GM18861 (cell line): ENCODE measurements around the gene SLC30A2.

Experiments
- ATAC-seq: cut with Tn5 transposase; IDR thresholded peaks from one replicate; pipeline ENCODE4 v1.9.1; 2021; ENCODE audit not compliant: unreplicated experiment

The SLC30A2 gene

DNA sequence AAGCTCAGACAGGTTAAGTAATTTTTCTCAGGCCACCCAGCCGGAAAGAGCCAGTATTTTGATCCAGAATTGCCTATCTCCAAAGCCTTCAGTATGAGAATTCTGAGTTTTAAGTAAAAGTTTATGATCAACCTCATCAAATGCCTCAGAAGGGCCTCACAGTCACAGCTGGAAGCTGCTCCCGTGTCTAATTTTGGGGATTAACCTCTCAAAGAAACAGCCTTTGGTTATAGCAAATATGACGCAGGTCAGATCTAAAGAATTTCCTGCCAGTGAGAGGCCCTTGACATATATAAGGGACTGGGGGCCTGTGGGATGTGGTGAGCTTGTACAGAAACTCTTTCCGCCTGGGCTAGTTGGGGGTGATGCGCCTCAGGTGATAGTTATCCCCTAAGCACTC, 22.1 kb downstream of the SLC30A2 start:
- no peak for ATAC-seq

DNA sequence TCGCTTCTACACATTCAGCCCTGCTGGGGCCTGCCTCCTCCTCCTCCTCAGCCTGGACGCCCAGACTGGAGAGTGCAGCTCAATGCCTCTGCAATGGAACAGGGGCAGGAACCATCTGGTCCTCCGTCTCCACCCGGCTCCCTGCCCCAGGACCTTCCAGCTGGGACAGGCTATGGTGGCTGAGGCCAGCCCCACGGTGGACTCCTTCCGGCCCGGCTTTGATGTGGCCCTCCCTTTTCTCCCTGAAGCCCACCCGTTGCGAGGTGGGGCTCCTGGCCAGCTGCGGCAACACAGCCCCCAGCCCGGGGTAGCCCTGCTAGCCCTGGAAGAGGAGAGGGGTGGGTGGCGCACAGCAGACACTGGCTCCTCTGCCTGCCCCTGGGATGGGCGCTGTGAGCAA, 22.9 kb downstream of the SLC30A2 start:
- no peak for ATAC-seq

DNA sequence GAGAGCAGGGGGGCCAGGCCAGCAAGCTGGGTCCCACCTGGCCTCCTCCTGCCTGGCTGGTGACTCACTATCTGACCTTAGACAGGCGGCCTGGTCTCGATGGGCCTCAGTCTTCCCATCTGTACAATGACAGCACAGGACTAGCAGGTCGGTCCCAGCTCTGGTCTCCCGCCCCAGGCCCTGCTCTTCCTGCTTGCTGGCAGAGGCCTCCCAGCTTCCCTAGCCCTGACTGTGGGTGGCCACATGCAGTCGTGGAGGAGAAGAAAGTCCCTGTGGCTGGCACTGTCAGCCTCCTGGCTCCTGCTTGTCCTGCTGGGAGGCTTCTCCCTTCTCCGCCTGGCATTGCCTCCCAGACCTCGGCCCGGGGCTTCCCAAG, 23.5 kb downstream of the SLC30A2 start:
- ATAC-seq = no peak

DNA sequence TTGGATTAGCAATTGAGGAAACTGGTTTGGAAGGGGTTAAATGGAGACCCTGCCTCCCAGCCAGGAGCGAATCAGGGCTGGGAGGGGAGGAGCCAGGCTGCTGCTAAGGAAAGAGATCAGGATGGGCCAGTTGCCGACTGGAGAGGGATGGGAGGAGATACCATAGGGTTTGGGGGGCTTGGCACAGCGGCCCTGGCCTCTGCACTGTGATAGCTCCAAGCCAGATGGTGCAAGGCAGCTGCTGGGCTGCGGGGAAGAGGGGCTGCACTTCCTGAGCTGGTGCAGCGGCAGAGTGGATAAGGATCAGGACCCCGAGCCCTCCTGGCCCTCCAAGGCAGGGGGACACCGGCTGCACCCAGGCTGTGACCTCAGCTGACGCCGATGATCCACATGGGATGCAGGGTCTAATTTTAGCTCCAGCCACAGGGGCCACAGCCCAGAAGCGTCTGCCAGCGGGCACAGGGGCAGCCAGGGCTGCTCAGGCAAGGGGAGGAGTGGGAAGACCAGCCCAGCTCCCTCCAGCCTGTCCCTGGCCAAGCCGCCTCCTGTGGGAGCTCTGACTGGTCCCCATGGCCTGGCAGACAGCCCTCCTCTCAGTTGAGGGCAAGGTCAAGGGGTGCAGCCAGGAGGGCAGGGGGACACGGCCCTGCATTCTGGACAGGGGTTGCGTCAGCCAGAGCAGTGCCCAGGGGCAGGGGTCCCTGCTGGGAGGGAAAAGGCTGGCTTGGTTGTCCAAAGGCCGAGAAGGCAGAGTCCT, 24.1 kb downstream of the SLC30A2 start, which contains the start of gene EXTL1:
Gene EXTL1 (plus strand): TSS at position 129 of the 757 bp plus-strand sequence. CDS start 872 bp downstream, outside the sequence.
- no peak for ATAC-seq

DNA sequence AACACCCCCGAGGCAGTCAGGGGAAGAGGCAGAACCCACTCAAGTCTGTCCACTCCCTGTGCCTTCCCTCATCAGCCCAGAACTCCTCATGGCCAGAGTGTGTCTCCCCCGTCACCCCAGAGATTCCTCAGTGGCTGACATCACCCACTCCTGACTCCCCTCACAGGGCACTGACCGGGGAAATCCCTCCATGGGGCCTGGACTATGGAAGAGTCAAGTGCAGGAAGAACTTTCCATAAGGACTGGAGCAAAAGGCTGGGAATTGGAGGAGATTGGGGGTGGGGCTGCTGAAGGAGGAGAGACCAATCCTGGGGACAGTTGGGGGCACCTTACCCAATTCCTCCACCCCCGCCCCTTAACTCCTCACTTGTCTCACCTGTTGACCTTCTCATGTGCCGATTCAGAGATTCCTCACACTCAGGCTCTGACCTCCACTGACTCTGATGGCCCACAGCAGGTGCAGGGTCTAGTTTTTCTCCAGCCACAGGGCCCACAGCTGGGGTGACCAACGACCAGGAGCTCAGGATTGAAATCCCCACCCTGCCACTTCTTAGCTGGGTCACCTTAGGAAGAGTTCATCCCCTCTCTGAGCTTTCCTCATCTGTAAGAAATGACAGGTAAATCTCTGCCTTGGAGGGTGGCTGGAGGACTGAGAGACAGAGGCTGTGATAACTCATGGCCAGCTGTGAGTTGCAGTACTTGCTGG, 24.8 kb downstream of the SLC30A2 start:
- ATAC-seq = no peak

DNA sequence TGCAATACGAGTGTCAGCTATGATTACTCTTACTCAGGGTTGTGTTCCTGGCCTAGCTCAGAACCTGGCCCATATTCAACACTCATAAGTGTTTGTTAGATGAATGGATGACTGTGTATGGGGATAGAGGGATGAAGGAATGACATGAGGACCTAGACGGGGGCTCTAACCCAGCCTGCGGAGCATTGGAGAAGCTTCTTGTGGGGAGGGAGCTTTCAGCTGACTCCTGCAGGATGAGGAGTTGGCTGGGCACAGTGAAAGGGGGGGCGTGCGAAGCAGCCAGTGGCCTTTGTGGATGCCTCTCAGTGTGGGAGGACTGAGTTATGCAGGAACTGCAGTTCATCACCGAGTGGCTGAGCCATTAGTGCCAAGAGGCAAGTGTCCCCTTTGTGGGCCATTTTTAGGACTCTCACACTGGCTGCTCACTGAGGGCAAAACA, 25.6 kb downstream of the SLC30A2 start:
- no peak for ATAC-seq

DNA sequence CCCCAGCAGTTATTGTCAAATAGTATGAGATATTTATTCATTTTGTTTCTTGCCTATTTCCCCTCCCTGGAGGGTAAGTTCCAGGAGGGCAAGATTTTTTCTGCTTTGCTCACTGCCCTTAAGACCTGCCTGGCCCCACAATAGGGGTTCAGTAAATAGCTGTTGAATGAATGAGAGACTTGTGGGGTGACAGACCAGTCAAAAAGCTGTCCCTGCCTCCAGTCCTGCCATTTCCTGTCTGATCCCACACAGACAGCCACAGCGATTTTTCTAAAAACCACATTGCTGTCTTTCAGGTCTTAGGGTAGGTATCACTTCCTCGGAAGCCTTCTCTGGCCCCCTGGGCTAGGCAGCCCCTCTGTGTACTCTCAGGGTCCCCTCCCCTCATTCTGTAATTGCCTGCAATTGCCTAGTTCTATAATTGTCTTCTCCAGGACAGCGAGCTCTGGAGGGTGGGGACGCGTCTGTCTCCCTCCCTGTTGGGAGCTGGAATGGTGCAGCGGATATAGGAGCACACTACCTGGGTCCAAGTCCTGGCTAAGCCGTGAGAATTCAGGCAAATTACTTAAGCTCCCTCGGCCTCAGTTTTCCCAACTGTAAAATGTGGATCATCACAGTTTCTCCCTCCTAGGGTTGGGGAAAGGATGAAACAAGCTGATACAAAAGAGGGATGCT, 26.1 kb downstream of the SLC30A2 start:
- no peak for ATAC-seq

DNA sequence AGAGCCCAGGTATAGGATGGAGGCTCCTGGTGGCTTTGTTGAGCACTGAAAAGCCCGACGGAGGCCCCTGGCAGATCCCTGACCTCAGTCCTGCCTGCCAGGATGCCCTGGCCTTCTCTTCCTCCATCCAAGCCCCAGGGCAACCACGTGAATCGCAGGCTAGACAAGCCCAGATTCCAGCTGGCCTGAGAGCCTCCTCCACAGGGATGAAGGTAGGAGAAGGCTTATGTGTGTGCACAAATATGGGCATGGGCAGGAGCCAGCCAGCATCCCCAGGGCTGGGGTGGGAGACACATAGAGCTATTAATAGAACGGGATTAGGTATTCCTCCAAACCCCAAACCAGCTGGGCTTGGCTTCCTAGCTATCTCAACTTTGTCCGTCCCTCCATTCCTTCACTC, 28.3 kb downstream of the SLC30A2 start:
- ATAC-seq = no peak

DNA sequence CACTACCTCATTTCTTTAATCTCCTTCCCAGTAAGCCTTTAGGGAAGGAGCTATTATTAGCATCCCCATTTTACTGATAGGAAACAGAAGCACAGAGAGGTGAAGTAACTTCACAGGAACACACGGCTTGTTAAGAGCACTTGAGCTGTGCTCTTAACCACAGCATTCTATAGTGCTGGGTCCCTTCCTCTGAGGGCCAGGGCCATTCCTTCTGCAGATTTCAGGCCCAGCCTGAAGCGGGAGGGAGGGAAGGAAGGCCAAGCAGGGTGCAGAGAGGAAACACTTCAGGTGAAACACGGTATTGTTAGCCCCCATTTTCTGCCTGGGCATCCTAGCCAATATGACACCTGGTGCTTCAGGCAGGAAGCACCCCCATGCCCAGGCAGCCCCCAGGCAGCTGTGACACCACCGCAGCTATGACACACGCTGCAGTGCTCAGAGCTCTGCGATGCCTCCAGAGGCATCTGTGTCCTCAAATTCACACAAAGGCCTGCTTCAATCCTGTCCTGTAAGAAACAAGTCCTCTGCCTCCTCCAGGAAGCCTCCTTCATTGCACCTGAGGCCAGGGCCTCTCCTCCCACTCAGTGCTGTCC, 28.9 kb downstream of the SLC30A2 start:
- no peak for ATAC-seq

DNA sequence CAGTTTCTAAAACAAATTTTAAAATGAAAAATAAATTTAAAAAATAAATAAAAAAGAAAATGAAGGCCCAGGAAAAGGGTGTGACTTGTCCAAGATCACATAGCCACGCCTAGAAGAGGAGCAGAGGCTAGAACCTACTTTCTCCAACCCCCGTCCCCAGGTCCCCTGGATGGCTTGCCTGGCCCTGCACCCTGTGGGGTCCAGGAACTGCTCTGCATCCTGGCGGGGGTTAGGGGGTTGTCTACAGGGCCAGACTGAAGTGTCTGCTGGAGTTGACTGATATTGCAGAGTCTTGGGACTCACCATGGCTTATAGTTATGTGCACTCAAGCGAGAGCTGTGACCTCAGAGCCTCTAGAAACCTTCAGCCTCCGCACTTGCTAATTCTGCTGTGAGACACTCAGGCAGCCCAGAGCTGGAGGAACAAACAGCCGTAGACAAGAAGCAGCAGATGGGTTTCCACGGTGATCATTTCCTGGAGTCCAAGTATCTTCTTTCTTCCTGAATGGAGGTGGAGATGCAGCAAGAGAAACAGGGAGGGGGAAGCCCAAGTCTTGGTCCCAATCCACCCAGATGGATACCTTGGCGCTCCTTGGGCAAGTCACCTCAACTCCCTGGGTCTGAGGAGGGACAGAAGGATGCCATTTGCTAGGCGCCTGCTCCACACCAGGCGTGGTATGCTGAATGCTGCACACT, 29.5 kb downstream of the SLC30A2 start:
- no peak for ATAC-seq

DNA sequence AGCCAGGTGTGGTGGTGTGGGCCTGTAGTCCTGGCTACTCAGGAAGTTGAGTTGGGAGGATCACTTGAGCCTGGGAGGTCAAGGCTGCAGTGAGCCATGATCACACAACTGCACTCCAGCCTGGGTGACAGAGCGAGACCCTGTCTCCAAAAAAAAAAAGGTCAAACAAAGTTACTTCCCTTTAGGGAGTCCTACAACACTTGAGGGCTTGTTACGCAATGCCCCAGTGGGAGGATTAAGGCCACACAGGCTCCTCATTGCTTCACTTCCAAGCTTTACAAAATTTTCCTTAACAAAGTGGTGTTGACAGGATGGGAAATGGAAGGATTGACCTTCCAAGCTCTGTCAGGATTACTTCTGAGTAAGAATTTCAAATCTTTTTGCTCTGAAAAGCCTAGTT, 30.6 kb downstream of the SLC30A2 start:
- ATAC-seq = no peak

DNA sequence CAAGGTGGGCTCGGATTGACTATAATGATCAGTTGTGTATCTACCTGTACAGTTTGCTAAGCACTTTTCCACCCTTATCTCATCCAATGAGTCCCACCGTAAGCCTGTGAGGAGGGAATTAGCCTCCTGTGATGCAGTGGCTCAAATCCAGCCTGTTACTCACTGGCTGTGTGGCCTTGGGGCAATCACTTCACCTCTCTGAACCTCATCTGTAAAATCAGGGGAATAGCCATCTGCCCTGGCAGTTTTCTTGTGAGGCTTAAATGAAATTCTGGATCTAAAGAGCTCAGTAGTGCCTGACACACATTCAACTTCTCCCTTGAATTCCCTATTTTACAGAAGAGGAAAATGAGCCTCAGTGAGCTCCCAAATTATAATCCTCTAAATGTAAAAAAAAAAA, 31.7 kb downstream of the SLC30A2 start:
- no peak for ATAC-seq

DNA sequence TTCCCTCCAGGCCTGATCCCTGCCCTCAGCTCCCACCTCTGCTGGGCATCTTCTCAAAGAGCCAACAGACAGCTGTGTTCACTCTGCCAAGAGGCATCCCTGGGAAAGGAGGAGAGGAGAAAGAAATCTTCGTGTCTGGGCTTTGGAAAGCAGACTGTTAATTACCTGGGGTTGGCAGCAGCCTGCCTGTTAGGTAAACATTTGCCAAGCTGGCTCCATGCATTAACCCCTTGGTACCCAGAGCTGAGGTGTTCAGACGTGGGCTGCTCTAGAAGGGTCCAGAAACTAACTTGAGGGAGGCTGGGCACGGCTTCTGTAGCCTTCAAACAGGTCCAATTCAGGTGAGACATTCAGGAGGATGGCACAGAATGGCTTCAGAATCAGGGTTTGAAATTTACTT, 33.1 kb downstream of the SLC30A2 start:
- no peak for ATAC-seq

DNA sequence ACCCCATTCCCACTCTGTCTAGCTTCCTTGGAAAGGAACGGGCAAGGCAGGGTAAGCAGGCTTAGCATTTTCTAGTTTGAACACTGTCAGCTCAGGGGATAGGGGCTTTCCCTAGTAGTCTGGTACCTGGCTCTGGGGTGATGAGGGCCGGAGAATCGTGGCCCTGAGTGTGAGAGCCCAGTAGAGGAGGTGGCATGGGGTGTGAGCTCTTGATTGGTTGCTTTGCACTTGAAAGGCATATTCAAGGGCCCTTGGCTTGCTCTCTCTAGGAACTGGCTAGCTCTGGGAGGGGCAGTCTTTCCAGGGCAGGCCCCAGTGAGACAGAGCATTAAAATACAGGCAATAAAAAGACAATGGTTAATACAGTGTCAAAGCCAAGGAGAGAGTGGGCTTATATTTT, 35.1 kb downstream of the SLC30A2 start:
- ATAC-seq = no peak

DNA sequence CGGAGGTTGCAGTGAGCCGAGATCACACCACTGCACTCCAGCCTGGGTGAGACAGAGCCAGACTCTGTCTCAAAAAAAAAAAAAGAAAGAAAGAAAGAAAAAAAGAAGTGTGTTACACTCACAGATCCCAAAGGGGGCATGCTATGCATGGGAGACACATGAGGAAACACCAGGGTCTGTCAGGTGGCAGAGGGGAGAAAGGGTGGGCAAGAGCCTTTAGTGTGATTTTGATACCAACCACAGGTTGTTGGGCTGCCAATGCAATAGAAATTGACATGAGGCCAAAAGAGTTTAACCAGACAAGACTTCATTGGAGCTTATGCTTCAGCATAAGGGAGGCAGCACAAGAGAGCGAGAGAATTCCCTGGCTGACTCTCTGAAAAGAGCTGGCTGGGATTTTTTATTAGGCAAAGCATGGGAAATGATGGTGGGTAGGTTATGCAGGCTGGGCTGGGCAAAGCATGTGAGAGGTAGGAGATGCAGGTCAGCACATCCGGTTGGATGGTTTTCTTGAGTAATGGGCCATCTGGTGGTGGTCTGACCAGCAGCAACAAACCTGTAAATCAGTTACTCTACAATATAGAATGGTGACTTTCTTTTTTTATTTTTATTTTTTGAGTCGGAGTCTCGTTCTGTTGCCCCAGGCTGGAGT, 36.0 kb downstream of the SLC30A2 start:
- ATAC-seq = no peak

DNA sequence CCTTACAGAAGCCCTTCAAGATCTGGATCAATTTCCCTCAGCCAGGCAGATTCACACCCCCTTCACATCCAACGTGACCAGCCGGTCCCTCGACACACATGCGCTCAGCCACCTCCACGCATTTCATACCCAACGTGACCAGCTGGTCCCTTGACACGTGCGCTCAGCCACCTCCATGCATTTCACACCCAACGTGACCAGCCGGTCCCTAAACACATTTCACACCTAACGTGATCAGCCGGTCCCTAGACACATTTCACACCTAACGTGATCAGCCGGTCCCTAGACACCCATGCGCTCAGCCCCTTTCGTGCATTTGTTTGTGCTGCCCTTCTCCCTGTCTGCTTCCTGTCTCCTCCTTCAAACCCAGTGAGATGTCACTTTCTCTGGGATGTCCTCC, 39.2 kb downstream of the SLC30A2 start:
- ATAC-seq = no peak

DNA sequence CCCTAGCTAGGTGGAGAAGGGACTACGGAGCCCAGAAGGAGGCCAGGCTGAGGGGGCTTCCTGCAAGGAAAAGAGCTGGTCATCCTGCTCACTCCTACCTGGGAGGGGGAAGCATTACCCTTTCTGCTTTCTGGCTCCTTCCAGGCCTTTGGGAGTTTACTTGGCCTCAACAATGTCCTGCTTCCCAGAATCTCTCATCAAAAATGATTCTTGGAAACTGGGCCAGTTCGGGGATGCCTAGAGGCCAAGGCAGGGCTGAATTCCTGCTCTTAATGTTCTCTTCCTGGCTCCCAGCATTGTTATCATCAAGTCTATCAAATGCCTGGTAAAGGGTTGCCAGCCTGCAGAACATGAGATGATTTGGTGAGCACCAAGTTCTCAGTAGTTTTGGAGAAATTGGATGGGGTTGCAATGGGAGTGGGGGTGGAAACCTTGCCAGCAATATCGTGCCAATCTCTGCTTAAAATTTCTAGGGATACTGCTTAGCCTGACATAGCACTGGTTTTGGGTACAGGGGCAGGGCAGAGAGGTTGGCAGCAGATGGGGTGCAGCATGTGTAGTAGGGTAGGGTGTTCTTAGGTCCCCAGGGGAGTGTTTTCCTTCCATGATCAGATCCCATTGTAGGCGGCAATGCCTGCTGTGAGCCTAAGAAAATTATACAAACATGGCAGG, 40.3 kb downstream of the SLC30A2 start:
- ATAC-seq = no peak

DNA sequence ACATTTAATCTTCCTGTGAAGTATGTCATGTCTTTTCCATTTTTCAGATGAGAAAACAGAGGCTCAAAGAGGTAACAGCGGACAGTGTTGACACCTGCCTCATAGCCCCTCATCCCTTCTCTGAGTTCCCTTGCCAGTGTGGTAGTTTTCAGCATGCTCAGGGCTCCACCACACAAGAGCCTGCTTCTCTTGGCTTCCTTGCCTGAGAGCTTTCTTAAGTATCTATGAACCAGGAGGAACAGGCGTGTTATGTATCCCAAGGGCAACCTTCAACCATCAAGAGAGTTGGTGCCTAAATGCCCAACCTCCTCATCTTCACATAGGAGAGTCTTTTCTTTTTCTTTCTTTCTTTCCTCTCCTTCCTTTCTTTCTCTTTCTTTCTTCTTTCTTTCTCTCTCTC, 42.2 kb downstream of the SLC30A2 start:
- ATAC-seq = no peak

DNA sequence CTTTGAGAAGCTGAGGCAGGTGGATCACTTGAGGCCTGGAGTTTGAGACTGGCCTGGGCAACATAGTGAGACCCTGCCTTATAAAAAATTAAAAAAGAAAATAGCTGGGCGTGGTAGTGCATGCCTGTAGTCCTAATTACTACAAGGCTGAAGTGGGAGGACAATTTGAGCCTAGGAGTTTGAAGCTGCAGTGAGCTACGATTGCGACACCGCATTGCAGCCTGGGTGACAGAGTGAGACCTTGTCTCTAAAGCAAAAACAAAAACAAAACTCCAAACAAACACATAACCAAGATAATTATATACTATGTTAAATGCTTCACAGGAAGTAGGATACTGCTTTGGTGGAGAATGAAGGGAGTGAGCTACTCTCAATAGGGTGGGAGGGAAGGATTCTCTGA, 42.7 kb downstream of the SLC30A2 start:
- no peak for ATAC-seq
